T-cell (primary cell): ENCODE results near the gene CTR9. TPM values are rescaled to one million over a fixed set of nuclear protein-coding genes. Genes with fewer than 3 reads are reported as not detected.

Source experiments
- ATAC-seq, 4 experiments: fragments of 200-7000 bp in 3 of 4; fragments of 150-1000 bp in 1 of 4; cut with Tn5 transposase; replicated peaks in 1 of 4; 1 replicate in 3 of 4; 2 replicates in 1 of 4; pipeline ENCODE4 v1.10.0; 2021; ENCODE audit warnings: moderate library complexity in 3 of 4, mild to moderate bottlenecking in 2 of 4, moderate number of reproducible peaks in 1 of 4
- CTCF ChIA-PET, 2 donors: fragments of 300-600 bp; sonication (Branson Sonifier 250); formaldehyde crosslinking; loops; one replicate each; lab custom pipeline; 2022; ENCODE audit warnings: antibody characterized with exemption in 2 of 2; lab: Charles Lee
- POLR2A ChIA-PET, 2 donors: fragments of 300-600 bp; sonication (Branson Sonifier 250); formaldehyde crosslinking; loops; one replicate each; lab custom pipeline; 2022; ENCODE audit warnings: antibody characterized with exemption in 2 of 2; lab: Charles Lee
- DNase-seq, 35 experiments: peaks; one replicate each; pipeline versions ENCODE4 v3.0.0 to v3.0.0-alpha.2; 2013 to 2023
- H3K27ac ChIP-seq: one replicate; pipeline ENCODE4 v1.5.1; 2013; ENCODE audit warnings: low read length
- H3K27me3 ChIP-seq, 2 experiments: replicated peaks in 1 of 2; 1 replicate in 1 of 2; 2 replicates in 1 of 2; pipeline versions ENCODE4 v1.6.1 to v1.7.0; 2013; ENCODE audit warnings: low read length in 1 of 2, mixed read lengths in 1 of 2; ENCODE audit not compliant: control insufficient read depth in 2 of 2, insufficient read depth in 2 of 2; ENCODE audit errors: extremely low read depth in 1 of 2
- H3K36me3 ChIP-seq, 2 donors: 1 replicate in 1 of 2; 2 replicates in 1 of 2; pipeline versions ENCODE4 v1.6.1 to v1.7.0; 2013; ENCODE audit warnings: low read length in 1 of 2; ENCODE audit not compliant: control insufficient read depth in 2 of 2, insufficient read depth in 1 of 2; ENCODE audit errors: extremely low read depth in 1 of 2
- H3K4me1 ChIP-seq, 2 experiments: 1 replicate in 1 of 2; 2 replicates in 1 of 2; pipeline versions ENCODE4 v1.6.1 to v1.7.0; 2013; ENCODE audit warnings: low read length in 2 of 2, mixed read lengths in 1 of 2; ENCODE audit not compliant: insufficient read depth in 2 of 2, control insufficient read depth in 1 of 2; ENCODE audit errors: extremely low read depth in 1 of 2
- H3K4me3 ChIP-seq, 2 donors: 1 replicate in 1 of 2; 2 replicates in 1 of 2; pipeline versions ENCODE4 v1.5.1 to v1.7.0; 2013; ENCODE audit warnings: mild to moderate bottlenecking in 2 of 2, low read length in 1 of 2, moderate library complexity in 1 of 2; ENCODE audit not compliant: control insufficient read depth in 1 of 2; ENCODE audit errors: extremely low read depth in 1 of 2
- H3K9me3 ChIP-seq: 2 replicates; pipeline ENCODE4 v1.7.0; 2013
- H3K27ac Mint-ChIP-seq, 2 donors: one replicate each; pipeline ENCODE4 v1.8.0; 2020 to 2021; ENCODE audit warnings: mild to moderate bottlenecking in 2 of 2, mixed read lengths in 2 of 2
- H3K27me3 Mint-ChIP-seq, 2 donors: one replicate each; pipeline ENCODE4 v1.8.0; 2021 to 2022; ENCODE audit warnings: mixed read lengths in 2 of 2
- H3K36me3 Mint-ChIP-seq: one replicate; pipeline ENCODE4 v1.8.0; 2021; ENCODE audit warnings: mixed read lengths
- H3K4me1 Mint-ChIP-seq, 3 donors: one replicate each; pipeline ENCODE4 v1.8.0; 2020 to 2022; ENCODE audit warnings: mixed read lengths in 3 of 3, mild to moderate bottlenecking in 1 of 3
- H3K4me3 Mint-ChIP-seq, 3 donors: one replicate each; pipeline ENCODE4 v1.8.0; 2020 to 2022; ENCODE audit warnings: mild to moderate bottlenecking in 3 of 3, mixed read lengths in 3 of 3, moderate library complexity in 3 of 3
- H3K9me3 Mint-ChIP-seq, 3 donors: one replicate each; pipeline ENCODE4 v1.8.0; 2020 to 2022; ENCODE audit warnings: mixed read lengths in 3 of 3
- WGBS: methylation state at CpG from one replicate; pipeline ENCODE4 v1.1.5; 2013; ENCODE audit warnings: missing lambda C conversion rate; ENCODE audit not compliant: insufficient coverage; 5-methylcytosine and 5-hydroxymethylcytosine counted together
- total RNA-seq, 35 experiments: library from RNA in 6 of 35; stranded (reverse) in 6 of 35; fragments of 120-200 nt in 1 of 35; gene quantifications; one replicate each; pipeline versions ENCODE4 v1.2.1 to v1.2.4 and lab custom pipeline; 2013 to 2026

Gene CTR9
- total RNA-seq, 5 donors from 2014 or later (not counting 1 experiment from before 2014, with no cell fraction given): 26.4 to 45.6 (median 42.2) TPM

DNA sequence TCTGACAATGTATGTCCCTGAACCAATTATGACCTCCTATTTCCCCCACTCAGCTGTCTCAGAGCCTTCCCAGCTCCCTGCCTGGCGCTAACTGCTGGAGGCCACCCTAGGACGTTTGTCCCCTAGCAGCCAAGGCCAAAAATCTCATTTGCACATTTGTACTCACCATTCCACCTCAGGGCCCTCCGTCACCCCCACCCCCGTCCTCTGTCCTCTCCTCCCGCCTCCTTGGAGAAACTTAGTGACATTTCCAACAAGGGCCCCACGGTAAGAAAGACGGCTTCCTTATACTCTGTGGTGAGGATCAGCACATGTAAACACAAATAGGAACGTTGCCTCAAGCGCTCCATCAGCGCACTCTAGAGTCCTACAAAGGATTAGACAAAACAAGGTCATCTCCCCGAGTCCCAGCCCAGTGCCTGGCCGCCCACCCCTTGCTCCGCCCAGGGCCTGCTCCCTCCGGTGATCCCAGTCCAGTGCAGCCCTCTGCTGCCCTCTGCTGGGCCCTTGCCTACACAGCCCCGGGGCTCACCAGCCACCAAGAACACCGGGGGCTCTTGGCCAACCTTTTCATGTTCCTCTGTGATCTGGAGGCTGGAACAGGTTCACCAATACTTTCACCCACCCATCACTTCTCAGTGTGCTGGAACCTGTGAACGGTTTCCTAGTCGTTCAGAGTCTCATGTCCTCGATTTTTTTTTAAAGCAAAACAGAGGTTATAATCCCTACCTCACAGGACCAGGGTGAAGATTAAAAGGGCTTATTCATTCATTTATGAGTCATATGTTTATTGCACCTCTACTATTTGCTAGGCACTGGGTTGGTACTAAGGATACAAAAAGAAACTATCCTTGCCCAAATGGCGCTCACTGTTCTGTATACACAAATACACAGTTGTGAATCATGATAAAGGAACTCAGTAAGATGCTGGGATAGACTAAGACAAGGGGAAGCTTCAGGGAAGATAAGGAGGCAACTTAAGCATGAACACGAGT, 15.3 kb upstream of the CTR9 start:
- 17% methylated on average over 16 of the region's 21 CpGs for WGBS

DNA sequence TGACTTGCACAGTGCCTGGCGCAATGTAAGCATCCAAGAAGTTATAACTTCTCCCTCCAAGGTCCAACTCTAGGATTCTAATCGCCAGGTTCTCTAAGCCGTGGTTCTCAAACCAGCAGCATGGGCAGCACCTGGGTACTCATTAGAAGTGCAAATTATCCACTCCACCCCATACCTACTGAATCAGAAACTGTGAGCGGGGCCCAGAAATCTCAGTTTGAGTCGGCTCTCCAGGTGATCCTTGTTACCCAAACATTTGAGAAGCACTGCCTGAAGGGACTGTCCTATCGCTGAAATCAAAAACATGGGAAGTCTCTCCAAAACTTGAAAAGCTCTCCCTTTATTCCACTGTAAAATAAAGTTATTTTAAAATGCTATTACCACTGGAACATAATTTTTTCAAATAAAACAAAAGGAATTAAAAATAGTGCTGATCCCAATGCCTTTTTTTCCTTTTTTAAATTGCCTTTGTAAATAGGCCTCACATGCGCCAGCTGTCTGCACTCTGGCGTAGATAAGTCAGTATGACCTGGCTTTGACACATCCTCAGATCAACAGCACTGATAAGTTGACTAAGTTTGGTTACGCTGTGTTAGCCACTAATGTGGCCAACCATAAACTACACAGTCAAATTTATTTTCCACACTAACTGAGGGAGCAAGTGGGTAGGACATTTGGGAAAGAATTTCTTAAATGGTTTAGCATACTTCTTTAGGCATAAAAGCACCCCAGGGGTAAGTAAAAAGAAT, 8.4 kb upstream of the CTR9 start:
- DNase-seq (peak in 17 of 35 experiments; percentile 13 to 68 (median 30)), ATAC-seq (peak; percentile 79 to 87 (median 80))
- Histone ChIP-seq H3K4me3 (no peak overlapping the region), H3K4me1 (peaks cover 17 to 24% of the 10 kb centered on the region in 2 experiments), H3K27ac (peak overlapping the region; percentile 45), H3K9me3 (no peaks in the 10 kb centered on the region), H3K27me3 (no peaks in the 10 kb centered on the region), H3K36me3 (no peaks in the 10 kb centered on the region)
- Mint-ChIP-seq H3K9me3 (no peaks in the 10 kb centered on the region), H3K27ac (peak overlapping the region; percentile 81 to 85), H3K27me3 (no peaks in the 10 kb centered on the region), H3K36me3 (no peaks in the 10 kb centered on the region), H3K4me3 (peak overlapping the region in 2 of 3 donors; percentile 45 to 62), H3K4me1 (peaks cover 25 to 39% (median 33%) of the 10 kb centered on the region in 3 donors)
- 41% methylated on average over 5 of the region's 9 CpGs for WGBS
- CTCF ChIA-PET: interaction anchor here (0.6 to 0.7 kb wide), 4 partner anchors 120 to 1744 kb away, joined by 3 to 6 read pairs (median 4); partner anchors contain the start of gene RNF141 (in 1 of the 2)
- POLR2A ChIA-PET: interaction anchor here in 1 of 2 donors (0.5 to 0.7 kb wide), 2 partner anchors 176 to 1294 kb away, joined by 3 to 6 read pairs; no protein-coding TSS in a partner anchor

More for the DNA sequence above, 15.3 kb upstream of the CTR9 start:
- DNase-seq (peak; percentile 48 to 90 (median 78)), ATAC-seq (peak; percentile 99 to 100 (median 99))
- H3K27me3 Mint-ChIP-seq: no peaks in the 10 kb centered on the region
- H3K27ac ChIP-seq: no peak overlapping the region
- no peaks in the 10 kb centered on the region for H3K36me3 Mint-ChIP-seq
- H3K4me1 ChIP-seq: peaks cover 0 to 9% of the 10 kb centered on the region in 2 experiments
- ChIA-PET POLR2A (no interaction called here), CTCF (interaction anchor here (0.5 to 1.4 kb wide), 9 partner anchors 15 to 1675 kb away, joined by 3 to 10 read pairs (median 5); partner anchors contain the start of gene CTR9 (in 1 of the 2))
- peak overlapping the region; percentile 28 to 52 (median 48) for H3K4me3 Mint-ChIP-seq
- H3K9me3 ChIP-seq: no peaks in the 10 kb centered on the region
- H3K4me3 ChIP-seq: no peak overlapping the region
- H3K36me3 ChIP-seq: no peaks in the 10 kb centered on the region
- H3K9me3 Mint-ChIP-seq: no peaks in the 10 kb centered on the region
- H3K27ac Mint-ChIP-seq: peak overlapping the region; percentile 23 to 40
- H3K4me1 Mint-ChIP-seq: peaks cover 10 to 16% (median 10%) of the 10 kb centered on the region in 3 donors
- H3K27me3 ChIP-seq: peaks cover 0 to 3% of the 10 kb centered on the region in 2 experiments

DNA sequence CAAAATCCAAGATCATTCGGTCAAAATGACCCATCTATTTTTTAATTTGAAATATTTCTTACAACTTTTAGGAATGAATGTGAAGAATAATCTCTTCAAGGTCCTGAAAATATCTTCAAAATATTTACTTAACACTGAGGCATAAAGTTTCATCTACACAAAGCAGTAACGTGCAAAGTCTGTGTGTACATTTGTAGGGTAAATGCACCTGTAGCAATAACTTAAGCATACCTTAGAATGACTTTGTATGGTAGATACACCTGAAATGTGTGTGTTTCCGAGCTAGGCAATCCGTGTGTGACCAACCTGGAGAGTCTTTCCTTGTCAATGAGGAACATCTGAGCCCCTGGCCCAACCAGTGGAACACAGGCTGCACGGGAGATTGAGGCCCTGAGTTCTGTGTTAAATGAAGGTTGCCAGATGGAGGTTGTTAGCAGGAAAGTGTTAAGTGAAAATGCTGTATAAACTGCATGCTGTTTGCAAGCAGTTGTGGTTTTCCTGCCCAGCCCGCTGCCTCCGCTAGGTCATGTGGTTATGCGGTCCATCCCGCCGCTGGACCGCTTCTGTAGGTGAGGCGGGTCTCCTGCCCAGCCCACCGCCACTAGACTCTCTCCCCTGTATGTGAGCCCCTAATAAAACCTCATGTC, 7.6 kb upstream of the CTR9 start:
- Mint-ChIP-seq H3K4me1 (peaks cover 25 to 41% (median 36%) of the 10 kb centered on the region in 3 donors), H3K4me3 (peak overlapping the region; percentile 54 to 62 (median 55)), H3K27ac (peak overlapping the region; percentile 79 to 85), H3K27me3 (no peaks in the 10 kb centered on the region), H3K36me3 (no peaks in the 10 kb centered on the region), H3K9me3 (no peaks in the 10 kb centered on the region)
- CTCF ChIA-PET: interaction anchor here in 1 of 2 donors (0.7 kb wide), 1 partner anchor 203 kb away, joined by 3 read pairs; the partner anchor contains the start of gene RNF141
- 2% methylated on average over 11 of the region's 13 CpGs for WGBS
- Histone ChIP-seq H3K27ac (peak overlapping the region; percentile 59), H3K4me3 (peak overlapping the region in 1 of 2 donors; percentile 3), H3K9me3 (no peaks in the 10 kb centered on the region), H3K36me3 (no peaks in the 10 kb centered on the region), H3K4me1 (peaks cover 17 to 24% of the 10 kb centered on the region in 2 experiments), H3K27me3 (no peaks in the 10 kb centered on the region)
- POLR2A ChIA-PET: interaction anchor here in 1 of 2 donors (0.6 kb wide), 1 partner anchor 65 kb away, joined by 3 read pairs; the partner anchor contains the start of gene EIF4G2
- DNase-seq (peak in 28 of 35 experiments; percentile 14 to 52 (median 30)), ATAC-seq (peak; percentile 35 to 75 (median 63))

DNA sequence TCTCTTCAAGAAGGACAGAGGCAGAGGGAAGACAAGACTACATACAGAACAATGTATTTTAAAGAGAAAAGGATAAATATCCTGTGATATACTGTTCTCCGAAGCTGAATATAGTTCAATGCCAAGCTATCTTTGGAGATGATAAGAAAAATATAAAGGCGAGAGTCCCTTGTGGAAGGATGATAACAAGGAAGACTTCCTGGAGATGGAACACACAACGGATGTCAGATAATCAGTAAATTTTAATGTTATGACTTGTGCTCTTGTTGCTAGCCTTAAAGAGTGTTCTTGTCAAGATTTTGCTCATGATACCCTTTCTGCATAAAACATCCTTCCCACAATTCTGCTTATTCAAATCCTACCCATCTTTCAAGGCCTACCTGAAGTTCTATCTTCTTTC, 6.8 kb upstream of the CTR9 start:
- Mint-ChIP-seq H3K27ac (peak overlapping the region; percentile 79 to 85), H3K27me3 (no peaks in the 10 kb centered on the region), H3K4me3 (peak overlapping the region in 2 of 3 donors; percentile 55 to 62), H3K9me3 (no peaks in the 10 kb centered on the region), H3K4me1 (peaks cover 25 to 45% (median 37%) of the 10 kb centered on the region in 3 donors), H3K36me3 (no peaks in the 10 kb centered on the region)
- POLR2A ChIA-PET: no interaction called here
- peaks cover 17 to 24% of the 10 kb centered on the region in 2 experiments for H3K4me1 ChIP-seq
- WGBS: 100% methylated on average over 1 of the region's 3 CpGs
- H3K9me3 ChIP-seq: no peaks in the 10 kb centered on the region
- CTCF ChIA-PET: no interaction called here
- H3K4me3 ChIP-seq: no peak overlapping the region
- ATAC-seq (no peak), DNase-seq (no peak)
- peak overlapping the region; percentile 59 for H3K27ac ChIP-seq
- H3K36me3 ChIP-seq: no peaks in the 10 kb centered on the region
- no peaks in the 10 kb centered on the region for H3K27me3 ChIP-seq

DNA sequence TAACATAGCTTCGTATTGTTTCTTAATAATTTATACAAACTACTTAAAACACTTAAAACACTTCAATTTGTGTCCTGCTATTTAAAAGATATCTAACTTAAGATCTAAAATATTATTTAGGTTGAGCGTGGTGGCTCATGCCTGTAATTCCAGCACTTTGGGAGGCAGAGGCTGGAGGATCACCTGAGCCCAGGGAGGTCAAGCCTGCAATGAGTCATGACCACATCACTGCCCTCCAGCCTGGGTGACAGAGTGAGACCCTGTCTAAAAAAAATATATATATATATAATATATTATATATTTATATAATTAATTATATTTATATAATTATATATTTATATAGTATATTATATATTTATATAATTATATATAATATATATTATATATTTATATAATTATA, 4.2 kb upstream of the CTR9 start:
- Histone ChIP-seq H3K9me3 (no peaks in the 10 kb centered on the region), H3K36me3 (no peaks in the 10 kb centered on the region), H3K27me3 (no peaks in the 10 kb centered on the region), H3K4me1 (peaks cover 18 to 32% of the 10 kb centered on the region in 2 experiments), H3K27ac (no peak overlapping the region), H3K4me3 (no peak overlapping the region)
- Mint-ChIP-seq H3K27ac (no peak overlapping the region), H3K4me1 (peaks cover 25 to 44% (median 36%) of the 10 kb centered on the region in 3 donors), H3K36me3 (no peaks in the 10 kb centered on the region), H3K4me3 (no peak overlapping the region), H3K27me3 (no peaks in the 10 kb centered on the region), H3K9me3 (no peaks in the 10 kb centered on the region)
- ChIA-PET CTCF (interaction anchor here in 1 of 2 donors (1.2 kb wide), 1 partner anchor 9 kb away, joined by 3 read pairs; no protein-coding TSS in a partner anchor), POLR2A (no interaction called here)
- WGBS: 100% methylated on average over 1 of the region's 2 CpGs
- DNase-seq (no peak), ATAC-seq (no peak)
